Sigmoid colon (tissue), 4 donors: ENCODE results near the gene HYKK.

Experiments used
- EP300 ChIP-seq, 4 donors: sonication (generic); formaldehyde crosslinking; IDR thresholded peaks; one replicate each; pipeline ENCODE4 v1.6.1; 2017; ENCODE audit warnings: antibody characterized with exemption in 4 of 4
- POLR2A ChIP-seq, 2 donors: fragments of 450-650 bp; IDR thresholded peaks; one replicate each; pipeline ENCODE4 v1.6.1; 2016; ENCODE audit warnings: antibody characterized with exemption in 2 of 2, mild to moderate bottlenecking in 2 of 2, moderate library complexity in 2 of 2
- TF ChIP-seq, protein P1 (sequence below), 4 experiments: fragments of 450-650 bp in 3 of 4; fragments of 200-600 bp in 1 of 4; IDR thresholded peaks; one replicate each; pipeline ENCODE4 v1.5.1; 2016 to 2019; ENCODE audit warnings: antibody characterized with exemption in 4 of 4, mild to moderate bottlenecking in 3 of 4, moderate library complexity in 2 of 4

GRCh38 chr15:78461171-78461888 lies 46.0 kb upstream of the HYKK start:
- TF ChIP-seq, protein P1, sequence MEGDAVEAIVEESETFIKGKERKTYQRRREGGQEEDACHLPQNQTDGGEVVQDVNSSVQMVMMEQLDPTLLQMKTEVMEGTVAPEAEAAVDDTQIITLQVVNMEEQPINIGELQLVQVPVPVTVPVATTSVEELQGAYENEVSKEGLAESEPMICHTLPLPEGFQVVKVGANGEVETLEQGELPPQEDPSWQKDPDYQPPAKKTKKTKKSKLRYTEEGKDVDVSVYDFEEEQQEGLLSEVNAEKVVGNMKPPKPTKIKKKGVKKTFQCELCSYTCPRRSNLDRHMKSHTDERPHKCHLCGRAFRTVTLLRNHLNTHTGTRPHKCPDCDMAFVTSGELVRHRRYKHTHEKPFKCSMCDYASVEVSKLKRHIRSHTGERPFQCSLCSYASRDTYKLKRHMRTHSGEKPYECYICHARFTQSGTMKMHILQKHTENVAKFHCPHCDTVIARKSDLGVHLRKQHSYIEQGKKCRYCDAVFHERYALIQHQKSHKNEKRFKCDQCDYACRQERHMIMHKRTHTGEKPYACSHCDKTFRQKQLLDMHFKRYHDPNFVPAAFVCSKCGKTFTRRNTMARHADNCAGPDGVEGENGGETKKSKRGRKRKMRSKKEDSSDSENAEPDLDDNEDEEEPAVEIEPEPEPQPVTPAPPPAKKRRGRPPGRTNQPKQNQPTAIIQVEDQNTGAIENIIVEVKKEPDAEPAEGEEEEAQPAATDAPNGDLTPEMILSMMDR (IDR thresholded peaks at IDR 0.05): no peak
- TF ChIP-seq EP300 (IDR thresholded peaks at IDR 0.05) (no peak), POLR2A (IDR thresholded peaks at IDR 0.05) (no peak)
